GM12878 (cell line): Measurements from ENCODE around the gene PLAGL1. TPM values are rescaled to one million over a fixed set of nuclear protein-coding genes. Genes with fewer than 3 reads are reported as not detected.

ENCODE experiments used
- ATAC-seq: fragments of 200-7000 bp; cut with Tn5 transposase; 3 replicates; pipeline ENCODE4 v1.9.1; 2020; ENCODE audit warnings: mild to moderate bottlenecking, moderate library complexity
- BruUV-seq: library from RNA; stranded (reverse); fragments of 400-500 nt; replicated peaks from 2 replicates; lab custom pipeline; 2021; lab: Mats Ljungman, UMichigan
- CTCF ChIA-PET: fragments of 300-600 bp; sonication (Branson Sonifier 250); formaldehyde crosslinking; extraction: SDS; loops from one replicate; lab custom pipeline; 2021; ENCODE audit warnings: inconsistent platforms; lab: Yijun Ruan, JAX
- POLR2A ChIA-PET: fragments of 350-600 bp; formaldehyde crosslinking; extraction: SDS; loops from one replicate; lab custom pipeline; 2021; ENCODE audit warnings: inconsistent platforms; lab: Charles Lee
- RAD21 ChIA-PET: fragments of 300-600 bp; sonication (Branson Sonifier 250); formaldehyde crosslinking; loops from one replicate; lab custom pipeline; 2023; ENCODE audit warnings: antibody characterized with exemption; ENCODE audit not compliant: unreplicated experiment; lab: Charles Lee
- SMC1A ChIA-PET: fragments of 300-600 bp; sonication (Branson Sonifier 250); formaldehyde crosslinking; loops from one replicate; lab custom pipeline; 2023; ENCODE audit not compliant: unreplicated experiment, uncharacterized antibody; lab: Charles Lee
- DNase-seq: peaks from one replicate; pipeline ENCODE4 v3.0.0-alpha.2; 2011; ENCODE audit warnings: low read depth, low spot score
- FAIRE-seq: peaks from 3 replicates; lab custom pipeline; 2011; peaks lifted over from hg19 to GRCh38; lab: Jason Lieb, UNC
- H2AFZ ChIP-seq: 2 replicates; pipeline ENCODE4 v1.6.0; 2011; ENCODE audit warnings: low read depth, low read length, control low read depth; ENCODE audit not compliant: control insufficient read depth
- H3K27ac ChIP-seq: 2 replicates; pipeline ENCODE4 v1.5.1; 2011; ENCODE audit warnings: control low read depth; ENCODE audit not compliant: control insufficient read depth, insufficient read depth
- H3K27me3 ChIP-seq, 2 experiments: replicated peaks in 1 of 2; 2 replicates each; pipeline versions ENCODE4 v1.6.0 to v1.6.1; 2011; ENCODE audit warnings: low read length in 1 of 2; ENCODE audit not compliant: control insufficient read depth in 2 of 2, insufficient read depth in 2 of 2
- H3K36me3 ChIP-seq, 2 experiments: 2 replicates each; pipeline ENCODE4 v1.5.1; 2011; ENCODE audit warnings: low read length in 1 of 2; ENCODE audit not compliant: control insufficient read depth in 2 of 2, insufficient read depth in 2 of 2
- H3K4me1 ChIP-seq: 2 replicates; pipeline ENCODE4 v1.6.1; 2011; ENCODE audit warnings: mild to moderate bottlenecking, low read length, moderate library complexity, mixed read lengths; ENCODE audit not compliant: control insufficient read depth, insufficient read depth
- H3K4me2 ChIP-seq: 2 replicates; pipeline ENCODE4 v1.6.0; 2011; ENCODE audit warnings: control low read depth; ENCODE audit not compliant: control insufficient read depth, insufficient read depth
- H3K4me3 ChIP-seq: fragments of 200-600 bp; sonication (generic); 2 replicates; pipeline ENCODE4 v1.5.1; 2016
- H3K79me2 ChIP-seq: 2 replicates; pipeline ENCODE4 v1.6.0; 2011; ENCODE audit warnings: low read length; ENCODE audit not compliant: control insufficient read depth, insufficient read depth
- H3K9ac ChIP-seq: 2 replicates; pipeline ENCODE4 v1.8.0; 2011; ENCODE audit warnings: low read length, control low read depth, mixed read lengths; ENCODE audit not compliant: control insufficient read depth, insufficient read depth
- H3K9me3 ChIP-seq: replicated peaks from 3 replicates; pipeline ENCODE4 v1.5.1; 2011; ENCODE audit warnings: mild to moderate bottlenecking, low read length; ENCODE audit not compliant: control insufficient read depth, insufficient read depth
- H4K20me1 ChIP-seq: 2 replicates; pipeline ENCODE4 v1.6.0; 2011; ENCODE audit not compliant: control insufficient read depth, insufficient read depth
- ASH2L ChIP-seq: fragments of 300-600, 200-600 bp; sonication (generic); IDR thresholded peaks from 2 replicates; pipeline ENCODE4 v1.6.1; 2017; ENCODE audit warnings: low read depth, mild to moderate bottlenecking, borderline replicate concordance
- ATF3 ChIP-seq: IDR thresholded peaks from 2 replicates; pipeline ENCODE4 v1.6.1; 2011; ENCODE audit warnings: low read depth, mild to moderate bottlenecking, low read length, moderate library complexity, borderline replicate concordance; ENCODE audit errors: extremely low read depth
- CHD1 ChIP-seq: IDR thresholded peaks from 2 replicates; pipeline ENCODE4 v1.6.1; 2012; ENCODE audit warnings: low read depth, low read length, improper control_type of control experiment
- CHD2 ChIP-seq: IDR thresholded peaks from 2 replicates; pipeline ENCODE4 v1.6.1; 2011; ENCODE audit warnings: low read depth, low read length, improper control_type of control experiment, borderline replicate concordance
- DPF2 ChIP-seq: fragments of 450-650 bp; IDR thresholded peaks from 2 replicates; pipeline ENCODE4 v1.6.1; 2017; ENCODE audit warnings: mild to moderate bottlenecking
- HDAC2 ChIP-seq: fragments of 200-600 bp; sonication (generic); IDR thresholded peaks from 2 replicates; pipeline ENCODE4 v1.6.1; 2017
- JUND ChIP-seq: IDR thresholded peaks from 2 replicates; pipeline ENCODE4 v1.6.1; 2012; ENCODE audit warnings: low read depth, mild to moderate bottlenecking, low read length, improper control_type of control experiment, moderate library complexity
- MAX ChIP-seq: IDR thresholded peaks from 2 replicates; pipeline ENCODE4 v1.6.1; 2012; ENCODE audit warnings: low read depth, low read length, improper control_type of control experiment
- NFXL1 ChIP-seq: fragments of 450-650 bp; IDR thresholded peaks from 2 replicates; pipeline ENCODE4 v1.6.1; 2017; ENCODE audit warnings: antibody characterized with exemption, mild to moderate bottlenecking, borderline replicate concordance
- PBX3 ChIP-seq: IDR thresholded peaks from 2 replicates; pipeline ENCODE4 v1.6.1; 2011; ENCODE audit warnings: mild to moderate bottlenecking, low read depth, low read length, moderate library complexity; ENCODE audit not compliant: insufficient replicate concordance
- POLR2AphosphoS2 ChIP-seq: IDR thresholded peaks from 2 replicates; pipeline ENCODE4 v1.6.1; 2011; ENCODE audit warnings: low read depth, mild to moderate bottlenecking, low read length, improper control_type of control experiment, moderate library complexity
- POU2F2 ChIP-seq: IDR thresholded peaks from 3 replicates; pipeline ENCODE4 v1.6.1; 2011; ENCODE audit warnings: low read depth, mild to moderate bottlenecking, low read length, borderline replicate concordance
- REST ChIP-seq: IDR thresholded peaks from 2 replicates; pipeline ENCODE4 v1.6.1; 2012; ENCODE audit warnings: mild to moderate bottlenecking, low read depth, low read length
- SP1 ChIP-seq: IDR thresholded peaks from one replicate; pipeline ENCODE4 v1.6.1; 2011; ENCODE audit warnings: low read depth, low read length
- SRF ChIP-seq, 2 experiments: IDR thresholded peaks; 2 replicates each; pipeline ENCODE4 v1.6.1; 2011; ENCODE audit warnings: low read depth in 2 of 2, low read length in 2 of 2, mild to moderate bottlenecking in 1 of 2, moderate library complexity in 1 of 2
- TCF12 ChIP-seq: IDR thresholded peaks from 2 replicates; pipeline ENCODE4 v1.6.1; 2011; ENCODE audit warnings: low read depth, mild to moderate bottlenecking, low read length
- ZBTB33 ChIP-seq: fragments of 450-650 bp; IDR thresholded peaks from 2 replicates; pipeline ENCODE4 v1.6.1; 2017; ENCODE audit warnings: mild to moderate bottlenecking
- ZNF384 ChIP-seq: IDR thresholded peaks from 2 replicates; pipeline ENCODE4 v1.6.1; 2012; ENCODE audit warnings: low read depth, mild to moderate bottlenecking, low read length, improper control_type of control experiment, borderline replicate concordance
- ZNF622 ChIP-seq: fragments of 450-650 bp; IDR thresholded peaks from 2 replicates; pipeline ENCODE4 v1.6.1; 2017; ENCODE audit warnings: mild to moderate bottlenecking, inconsistent platforms
- ZSCAN29 ChIP-seq: fragments of 450-650 bp; IDR thresholded peaks from 2 replicates; pipeline ENCODE4 v1.6.1; 2017; ENCODE audit warnings: mild to moderate bottlenecking, moderate library complexity
- in situ Hi-C: fragments of 300-500 bp; cut with MboI; formaldehyde crosslinking; loops from 9 replicates; pipeline ENCODE4 v1.14.3; 2018; ENCODE audit warnings: mixed read lengths
- intact Hi-C: fragments of 100-400 bp; cut with micrococcal nuclease; formaldehyde crosslinking; loops from one replicate; pipeline ENCODE4 v1.14.2; 2022; ENCODE audit not compliant: unreplicated experiment
- polyA plus RNA-seq, 11 experiments: library from polyadenylated mRNA; depleted of rRNA in 4 of 11; unstranded in 6 of 11; stranded (reverse) in 5 of 11; fragments of >200 nt; fragmentation: Nextera tagmentation in 4 of 11; fragmentation: Illumina TruSeq in 1 of 11; extraction: Ambion mirVana in 4 of 11; extraction: Trizol in 1 of 11; gene quantifications; 1 replicate in 1 of 11; 2 replicates in 10 of 11; pipeline versions ENCODE4 v1.2.1 to v1.2.3, GENCODE V29; 2011 to 2016; ENCODE audit warnings: inconsistent platforms in 2 of 11, missing spikeins in 2 of 11, low read depth in 1 of 11
- total RNA-seq, 4 experiments: library from RNA; depleted of rRNA in 3 of 4; stranded (reverse); fragments of >200 nt in 3 of 4; fragmentation: Illumina TruSeq in 1 of 4; extraction: Trizol in 1 of 4; gene quantifications; 2 replicates each; pipeline versions ENCODE4 v1.2.1 to v1.2.3, GENCODE V29; 2013 to 2021

The PLAGL1 gene
- total and polyA plus RNA-seq, 10 of the 15 experiments (the other 5 are each of a cell fraction or from before 2014, with no cell fraction given): 2.6 to 19.1 (median 5.7) TPM

GRCh38 chr6:144052488-144052887 is 44.4 kb upstream of the PLAGL1 start:
- intact Hi-C loops: no loop called here
- Histone ChIP-seq H3K9ac (no peak overlapping the region), H3K36me3 (no peaks in the 10 kb centered on the region), H3K4me3 (no peak overlapping the region), H3K9me3 (peaks cover 2% of the 10 kb centered on the region; the same call in 2 of the 3 replicates), H3K27ac (no peak overlapping the region), H3K27me3 (no peaks in the 10 kb centered on the region), H2AFZ (no peak overlapping the region), H3K79me2 (no peaks in the 10 kb centered on the region; the same call in 1 of the 2 replicates), H3K4me1 (peaks cover 5% of the 10 kb centered on the region), H3K4me2 (no peak overlapping the region), H4K20me1 (no peaks in the 10 kb centered on the region)
- DNase-seq: no peak
- POLR2A ChIA-PET: interaction anchor here (1.3 kb wide), 1 partner anchor 32 kb away, joined by 3 read pairs; no protein-coding TSS in a partner anchor
- in situ Hi-C loops: no loop called here
- ATAC-seq: no peak
- CTCF ChIA-PET: interaction anchor here (1.5 to 3.0 kb wide), 2 partner anchors 38 to 112 kb away, joined by 3 to 11 read pairs; no protein-coding TSS in a partner anchor
- no TSS peak for BruUV-seq
- RAD21 ChIA-PET: no interaction called here
- TF ChIP-seq ASH2L: no peak
- no peak for TF ChIP-seq DPF2
- TF ChIP-seq ZSCAN29: no peak
- no peak for TF ChIP-seq PBX3
- no peak for TF ChIP-seq ZNF384
- TF ChIP-seq CHD1: no peak
- no peak for TF ChIP-seq ATF3
- no peak for TF ChIP-seq JUND
- TF ChIP-seq SP1: no peak
- TF ChIP-seq POU2F2: no peak
- TF ChIP-seq NFXL1: no peak
- TF ChIP-seq TCF12: no peak
- TF ChIP-seq SRF (IDR thresholded peaks at IDR 0.05; ENCODE audit: low read depth in 2 of 2, low read length in 2 of 2): no peak
- no peak for TF ChIP-seq POLR2AphosphoS2
- no peak for TF ChIP-seq REST
- TF ChIP-seq ZBTB33: no peak
- no peak for TF ChIP-seq HDAC2
- no peak for TF ChIP-seq CHD2
- no peak for TF ChIP-seq ZNF622
- no peak for TF ChIP-seq MAX
- no peak for FAIRE-seq
- SMC1A ChIA-PET: no interaction called here
